Neutrophil (primary cell): ENCODE data around the gene MICOS13.

ENCODE experiments used
- H3K27ac ChIP-seq: fragments of 200-600 bp; sonication (generic); 2 replicates; pipeline ENCODE4 v1.5.1; 2016; ENCODE audit warnings: mild to moderate bottlenecking, moderate library complexity
- H3K27me3 ChIP-seq: fragments of 200-600 bp; sonication (generic); 2 replicates; pipeline ENCODE4 v1.6.0; 2016; ENCODE audit warnings: mild to moderate bottlenecking
- H3K36me3 ChIP-seq: fragments of 200-600 bp; sonication (generic); 2 replicates; pipeline ENCODE4 v1.5.1; 2017
- H3K4me1 ChIP-seq, 2 experiments: fragments of 200-600 bp in 1 of 2; sonication (generic) in 1 of 2; 1 replicate in 1 of 2; 2 replicates in 1 of 2; pipeline versions ENCODE4 v1.5.1 to v1.6.1; 2013 to 2016; ENCODE audit warnings: low read depth in 1 of 2, low read length in 1 of 2, mild to moderate bottlenecking in 1 of 2, moderate library complexity in 1 of 2; ENCODE audit not compliant: control insufficient read depth in 1 of 2, insufficient read depth in 1 of 2
- H3K4me3 ChIP-seq, 2 experiments: fragments of 200-600 bp in 1 of 2; sonication (generic) in 1 of 2; 1 replicate in 1 of 2; 2 replicates in 1 of 2; pipeline ENCODE4 v1.5.1; 2013 to 2016; ENCODE audit warnings: low read depth in 1 of 2, low read length in 1 of 2, mild to moderate bottlenecking in 1 of 2, moderate library complexity in 1 of 2
- H3K9me3 ChIP-seq: fragments of 200-600 bp; sonication (generic); 2 replicates; pipeline ENCODE4 v1.5.1; 2016
- CTCF ChIP-seq: fragments of 200-600 bp; sonication (generic); IDR thresholded peaks from 2 replicates; pipeline ENCODE4 v1.5.1; 2016; ENCODE audit warnings: antibody characterized with exemption

The MICOS13 gene

GRCh38 chr19:5694167-5694955 lies 14.0 kb upstream of the MICOS13 start:
- H3K4me3 ChIP-seq, result no peak overlapping the region
- no peak for TF ChIP-seq CTCF
- H3K27ac ChIP-seq, result no peak overlapping the region
- peaks cover 73% of the 10 kb centered on the region for H3K36me3 ChIP-seq
- H3K27me3 ChIP-seq, result no peaks in the 10 kb centered on the region
- H3K9me3 ChIP-seq, result no peaks in the 10 kb centered on the region
- peaks cover 19 to 26% of the 10 kb centered on the region in 2 experiments for H3K4me1 ChIP-seq

GRCh38 chr19:5693195-5694166 lies 13.2 kb upstream of the MICOS13 start:
- H3K9me3 ChIP-seq, result no peaks in the 10 kb centered on the region
- no peak overlapping the region for H3K27ac ChIP-seq
- H3K27me3 ChIP-seq, result no peaks in the 10 kb centered on the region
- no peak for TF ChIP-seq CTCF
- H3K4me1 ChIP-seq, result peaks cover 19 to 26% of the 10 kb centered on the region in 2 experiments
- peaks cover 66% of the 10 kb centered on the region for H3K36me3 ChIP-seq
- no peak overlapping the region for H3K4me3 ChIP-seq

GRCh38 chr19:5692723-5693194 lies 12.4 kb upstream of the MICOS13 start:
- H3K27me3 ChIP-seq, result no peaks in the 10 kb centered on the region
- no peak overlapping the region for H3K4me3 ChIP-seq
- peaks cover 19 to 28% of the 10 kb centered on the region in 2 experiments for H3K4me1 ChIP-seq
- H3K9me3 ChIP-seq, result no peaks in the 10 kb centered on the region
- H3K27ac ChIP-seq, result no peak overlapping the region
- no peak for TF ChIP-seq CTCF
- H3K36me3 ChIP-seq, result peaks cover 58% of the 10 kb centered on the region

- Histone ChIP-seq H3K4me3 (peak overlapping the region in 1 of 2 experiments; percentile 88), H3K27me3 (no peaks in the 10 kb centered on the region), H3K36me3 (peaks cover 54% of the 10 kb centered on the region), H3K27ac (no peak overlapping the region), H3K4me1 (peaks cover 25 to 35% of the 10 kb centered on the region in 2 experiments), H3K9me3 (no peaks in the 10 kb centered on the region)
- TF ChIP-seq CTCF, result no peak
Observed at GRCh38 chr19:5691822-5692722, 11.8 kb upstream of the MICOS13 start.
